ENCODE data around the gene TKT.

DNA sequence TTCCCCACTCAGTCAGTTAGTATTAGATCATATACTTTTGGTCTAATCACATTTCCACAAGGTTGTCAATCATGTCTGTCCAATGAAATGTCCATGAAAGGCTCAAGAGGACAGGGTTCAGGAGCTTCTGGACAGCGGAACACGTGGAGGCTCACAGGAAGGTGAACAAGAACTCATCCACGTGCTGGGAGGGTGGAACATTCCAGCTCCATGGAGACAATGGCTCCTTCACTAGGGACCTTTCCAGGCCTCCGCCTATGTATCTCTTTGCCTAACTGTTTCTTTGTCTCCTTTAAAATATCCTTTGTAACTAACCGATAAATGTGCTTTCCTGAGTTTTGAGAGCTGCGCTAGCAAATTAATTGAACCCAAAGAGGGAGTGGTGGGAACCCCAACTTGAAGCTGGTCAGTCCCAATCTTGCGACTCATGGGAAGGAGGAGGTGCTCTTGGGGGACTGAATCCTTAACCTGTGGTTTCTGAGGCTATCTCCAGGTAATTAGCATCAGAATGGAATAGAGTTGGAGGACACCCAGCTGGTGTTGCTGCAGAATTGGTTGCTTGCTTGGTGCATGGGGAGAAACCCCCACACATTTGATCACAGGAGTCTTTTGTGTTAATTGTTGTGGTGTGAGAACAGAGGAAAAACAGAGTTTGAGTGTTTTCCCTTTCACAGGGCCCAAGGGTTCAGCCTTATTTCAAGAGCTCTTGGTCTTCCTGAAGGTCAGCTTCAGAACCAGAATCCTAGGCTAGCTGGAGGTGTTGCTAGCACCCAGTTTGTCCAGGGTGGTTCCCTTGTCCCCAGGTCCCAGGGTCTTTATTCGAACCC lies 3.0 kb upstream of the TKT start:
- TF ChIP-seq, protein P1, sequence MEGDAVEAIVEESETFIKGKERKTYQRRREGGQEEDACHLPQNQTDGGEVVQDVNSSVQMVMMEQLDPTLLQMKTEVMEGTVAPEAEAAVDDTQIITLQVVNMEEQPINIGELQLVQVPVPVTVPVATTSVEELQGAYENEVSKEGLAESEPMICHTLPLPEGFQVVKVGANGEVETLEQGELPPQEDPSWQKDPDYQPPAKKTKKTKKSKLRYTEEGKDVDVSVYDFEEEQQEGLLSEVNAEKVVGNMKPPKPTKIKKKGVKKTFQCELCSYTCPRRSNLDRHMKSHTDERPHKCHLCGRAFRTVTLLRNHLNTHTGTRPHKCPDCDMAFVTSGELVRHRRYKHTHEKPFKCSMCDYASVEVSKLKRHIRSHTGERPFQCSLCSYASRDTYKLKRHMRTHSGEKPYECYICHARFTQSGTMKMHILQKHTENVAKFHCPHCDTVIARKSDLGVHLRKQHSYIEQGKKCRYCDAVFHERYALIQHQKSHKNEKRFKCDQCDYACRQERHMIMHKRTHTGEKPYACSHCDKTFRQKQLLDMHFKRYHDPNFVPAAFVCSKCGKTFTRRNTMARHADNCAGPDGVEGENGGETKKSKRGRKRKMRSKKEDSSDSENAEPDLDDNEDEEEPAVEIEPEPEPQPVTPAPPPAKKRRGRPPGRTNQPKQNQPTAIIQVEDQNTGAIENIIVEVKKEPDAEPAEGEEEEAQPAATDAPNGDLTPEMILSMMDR (IDR thresholded peaks at IDR 0.05) = no peak
- no peak for TF ChIP-seq POLR2A (IDR thresholded peaks at IDR 0.05)

Measured in testis (tissue), 2 donors.